Spleen (tissue), 11 donors: ENCODE results near the gene SLC27A3. TPM values are rescaled to one million over a fixed set of nuclear protein-coding genes. Genes with fewer than 3 reads are reported as not detected.

Experiments used
- DNase-seq: peaks from one replicate; pipeline ENCODE4 v3.0.0-alpha.2; 2020
- H3K27ac ChIP-seq, 8 donors: fragments of 200-600 bp; sonication (generic) in 7 of 8; 1 replicate in 4 of 8; 2 replicates in 4 of 8; pipeline versions ENCODE4 v1.5.0 to v1.8.0; 2016 to 2021; ENCODE audit warnings: inconsistent platforms in 4 of 8, mild to moderate bottlenecking in 4 of 8, moderate library complexity in 1 of 8
- H3K27me3 ChIP-seq, 7 donors: fragments of 200-600 bp; sonication (generic) in 6 of 7; replicated peaks in 1 of 7; 1 replicate in 4 of 7; 2 replicates in 3 of 7; pipeline versions ENCODE4 v1.5.0 to v1.8.0; 2016 to 2021; ENCODE audit warnings: inconsistent platforms in 3 of 7, mild to moderate bottlenecking in 1 of 7
- H3K36me3 ChIP-seq, 6 donors: fragments of 200-600 bp; sonication (generic) in 5 of 6; 1 replicate in 4 of 6; 2 replicates in 2 of 6; pipeline versions ENCODE4 v1.5.0 to v1.8.0; 2016 to 2021; ENCODE audit warnings: inconsistent platforms in 2 of 6
- H3K4me1 ChIP-seq, 6 donors: fragments of 200-600 bp; sonication (generic) in 5 of 6; 1 replicate in 3 of 6; 2 replicates in 3 of 6; pipeline versions ENCODE4 v1.5.0 to v1.8.0; 2016 to 2021; ENCODE audit warnings: inconsistent platforms in 3 of 6
- H3K4me3 ChIP-seq, 8 donors: fragments of 200-600 bp; sonication (generic) in 7 of 8; 1 replicate in 4 of 8; 2 replicates in 4 of 8; pipeline versions ENCODE4 v1.5.0 to v1.8.0; 2016 to 2021; ENCODE audit warnings: inconsistent platforms in 4 of 8, mild to moderate bottlenecking in 4 of 8, moderate library complexity in 2 of 8
- H3K9me3 ChIP-seq, 8 donors: fragments of 200-600 bp; sonication (generic) in 7 of 8; 1 replicate in 4 of 8; 2 replicates in 4 of 8; pipeline versions ENCODE4 v1.5.0 to v1.8.0; 2016 to 2021; ENCODE audit warnings: inconsistent platforms in 4 of 8
- CTCF ChIP-seq, 11 experiments: fragments of 200-600 bp in 7 of 11; fragments of 450-650 bp in 4 of 11; sonication (generic) in 4 of 11; IDR thresholded peaks in 8 of 11; conservative IDR thresholded peaks in 3 of 11; 1 replicate in 7 of 11; 2 replicates in 4 of 11; pipeline versions ENCODE4 v1.4.0 to v1.8.0; 2016 to 2021; ENCODE audit warnings: antibody characterized with exemption in 11 of 11, inconsistent platforms in 4 of 11, mild to moderate bottlenecking in 1 of 11
- POLR2A ChIP-seq, 3 donors: fragments of 450-650 bp; IDR thresholded peaks; one replicate each; pipeline ENCODE4 v1.5.1; 2017; ENCODE audit warnings: antibody characterized with exemption in 3 of 3, mild to moderate bottlenecking in 1 of 3
- POLR2AphosphoS5 ChIP-seq, 3 donors: sonication (generic); formaldehyde crosslinking; IDR thresholded peaks; one replicate each; pipeline ENCODE4 v1.5.1; 2017; ENCODE audit warnings: antibody characterized with exemption in 3 of 3
- WGBS, 5 donors: extraction: QIAGEN DNeasy Blood & Tissue Kit in 3 of 5; methylation state at CpG; one replicate each; pipeline versions ENCODE4 v1.1.5 to v1.1.7; 2013 to 2018; 5-methylcytosine and 5-hydroxymethylcytosine counted together
- intact Hi-C: fragments of 100-400 bp; cut with DNase I; formaldehyde crosslinking; loops from one replicate; pipeline ENCODE4 v1.15.0; 2023; ENCODE audit warnings: low total_unique reads
- polyA plus RNA-seq, 3 donors: library from polyadenylated mRNA; stranded (reverse); fragments of 200-250 nt; gene quantifications; one replicate each; pipeline ENCODE4 v1.2.1, GENCODE V29; 2013
- total RNA-seq, 7 donors: library from RNA; depleted of rRNA in 3 of 7; stranded (reverse); fragments of >200 nt in 3 of 7; fragmentation: NEBNext Ultra II Directional in 4 of 7; extraction: Animal tissue kit (Norgen Biotek cat#: 25700) in 4 of 7; gene quantifications; one replicate each; pipeline versions ENCODE4 v1.1.0 to v1.2.1, GENCODE V29; 2016 to 2021
- donor health status: healthy with polysubstance abuse.
- donor health status: DM: no; HTN: no; CAD: no; lungs with moderate emphysema.
- donor health status: DM: no; HTN: no; CAD: no.
- donor health status: Bipolar disorder and iron deficiency.
- donor health status: healthy.
- donor health status: DM: no; HTN: no; CAD: no.
- donor health status: DM: yes; HTN: yes; CAD: no.

The SLC27A3 gene
- total and polyA plus RNA-seq, 10 donors, result 11.1 to 54.5 (median 21.9) TPM

DNA sequence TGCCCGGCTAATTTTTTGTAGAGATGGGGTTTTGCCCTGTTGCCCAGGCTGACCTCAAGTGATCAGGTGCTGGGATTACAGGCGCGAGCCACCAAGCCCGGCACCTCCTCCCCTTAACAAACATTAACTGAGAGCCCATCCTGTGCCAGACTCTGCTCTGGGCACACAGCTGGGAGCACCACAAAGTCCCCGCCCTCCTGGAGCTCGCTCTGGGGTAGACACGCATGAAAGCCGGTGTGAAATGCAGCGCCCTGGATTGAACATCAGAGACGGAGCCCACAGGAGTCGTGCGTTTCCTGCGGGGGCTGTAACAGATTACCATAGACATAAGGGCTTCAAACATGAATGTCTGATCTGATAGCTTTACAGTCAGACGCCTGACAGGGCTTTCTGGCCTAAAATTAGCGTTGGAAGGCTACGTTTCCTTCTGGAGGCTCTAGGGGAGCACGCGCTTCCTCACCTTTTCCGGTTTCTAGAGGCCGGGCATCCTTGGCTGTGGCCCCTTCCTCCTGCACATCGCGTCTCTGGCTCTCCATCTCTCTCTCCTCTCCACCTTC is 14.3 kb downstream of the SLC27A3 start:
- Histone ChIP-seq H3K27ac (peak overlapping the region; percentile 85 to 93 (median 92)), H3K9me3 (no peaks in the 10 kb centered on the region), H3K36me3 (no peaks in the 10 kb centered on the region), H3K27me3 (no peaks in the 10 kb centered on the region), H3K4me3 (peak overlapping the region in 6 of 8 donors; percentile 4 to 56 (median 14)), H3K4me1 (peaks cover 15 to 56% (median 34%) of the 10 kb centered on the region in 6 donors)
- DNase-seq, result peak; percentile 77
- whole genome bisulfite sequencing, 5 donors, result 23 to 39% (median 26%) methylated on average over 22 of the region's 22 CpGs
- TF ChIP-seq POLR2AphosphoS5 (IDR thresholded peaks at IDR 0.05) (peak in 1 of 3 donors; percentile 5), POLR2A (IDR thresholded peaks at IDR 0.05) (no peak), CTCF (IDR thresholded peaks at IDR 0.05 in 8 of 11, conservative IDR thresholded peaks at IDR 0.05 in 3 of 11) (no peak)
- intact Hi-C loops, result no loop called here

DNA sequence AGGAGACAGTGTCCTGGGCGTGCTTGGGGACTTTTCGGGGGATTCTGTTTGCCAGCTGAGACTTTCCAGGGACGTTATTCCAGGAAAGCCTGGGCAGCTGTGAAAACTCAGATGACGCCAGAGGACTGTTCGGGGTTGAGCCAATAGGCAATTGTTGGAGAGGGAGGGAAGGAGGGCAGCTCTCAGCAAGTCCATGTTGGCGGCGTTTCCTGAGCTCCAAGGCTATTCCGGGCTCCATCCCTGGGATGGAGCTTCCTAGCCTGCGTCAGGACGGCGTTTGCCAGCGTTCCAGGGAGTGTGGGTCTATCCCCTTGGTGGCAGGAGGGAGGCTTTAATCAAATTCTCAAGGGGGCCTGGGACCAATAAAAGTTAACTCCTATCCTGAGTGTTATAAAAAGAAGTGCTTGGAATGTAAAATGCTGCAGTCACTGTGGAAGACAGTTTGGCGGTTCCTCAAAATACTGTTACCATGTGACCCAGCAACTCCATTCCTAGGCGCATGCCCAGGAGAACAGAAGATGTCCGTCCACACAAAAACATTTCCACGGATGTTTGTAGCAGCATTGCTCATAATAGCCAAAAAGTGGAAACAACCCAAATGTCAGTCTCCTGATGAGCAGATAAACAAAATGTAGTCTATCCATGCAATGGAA is 15.2 kb downstream of the SLC27A3 start:
- intact Hi-C loops, result no loop called here
- TF ChIP-seq POLR2A (IDR thresholded peaks at IDR 0.05) (peak in 1 of 3 donors; percentile 8), CTCF (IDR thresholded peaks at IDR 0.05 in 8 of 11, conservative IDR thresholded peaks at IDR 0.05 in 3 of 11) (no peak), POLR2AphosphoS5 (IDR thresholded peaks at IDR 0.05) (peak; percentile 32 to 78 (median 78))
- H3K27me3 ChIP-seq, result no peaks in the 10 kb centered on the region
- H3K9me3 ChIP-seq, result no peaks in the 10 kb centered on the region
- H3K4me1 ChIP-seq, result peaks cover 15 to 55% (median 34%) of the 10 kb centered on the region in 6 donors
- peak overlapping the region; percentile 85 to 93 (median 92) for H3K27ac ChIP-seq
- peak overlapping the region in 6 of 8 donors; percentile 4 to 56 (median 14) for H3K4me3 ChIP-seq
- DNase-seq, result peak; percentile 86
- no peaks in the 10 kb centered on the region for H3K36me3 ChIP-seq
- 30 to 61% (median 43%) methylated on average over 16 of the region's 16 CpGs for WGBS, 5 donors

DNA sequence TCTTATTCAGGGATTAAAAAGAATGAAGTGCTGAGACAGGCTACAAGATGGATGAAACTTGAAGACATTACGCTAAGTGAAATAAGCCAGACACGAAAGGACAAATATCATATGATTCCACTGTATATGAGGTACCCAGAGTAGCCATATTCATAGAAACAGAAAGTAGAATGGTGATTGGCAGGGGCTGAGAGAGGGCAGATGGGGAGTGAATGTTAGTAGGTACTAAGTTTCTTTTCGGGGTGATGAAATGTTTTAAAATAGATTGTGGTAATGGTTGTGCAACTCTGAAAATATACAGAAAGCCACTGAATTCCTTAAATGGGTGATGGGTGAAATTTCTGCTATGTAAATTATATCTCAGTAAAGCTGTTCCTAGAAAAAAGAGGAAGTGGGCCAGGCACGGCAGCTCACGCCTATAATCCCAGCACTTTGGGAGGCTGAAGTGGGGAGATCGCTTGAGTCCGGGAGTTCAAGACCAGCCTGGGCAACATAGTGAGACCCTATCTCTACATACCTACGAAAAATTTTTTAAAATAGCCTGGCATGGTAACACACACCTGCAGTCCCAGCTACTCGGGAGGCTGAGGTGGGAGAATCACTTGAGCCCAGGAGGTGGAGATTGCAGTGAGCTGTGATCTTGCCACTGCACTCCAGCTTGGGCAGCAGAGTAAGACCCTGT is 15.9 kb downstream of the SLC27A3 start:
- no peak for TF ChIP-seq POLR2A (IDR thresholded peaks at IDR 0.05)
- peak in 1 of 3 donors; percentile 14 for TF ChIP-seq POLR2AphosphoS5 (IDR thresholded peaks at IDR 0.05)
- peak; percentile 85 for DNase-seq
- peaks cover 15 to 57% (median 34%) of the 10 kb centered on the region in 6 donors for H3K4me1 ChIP-seq
- H3K36me3 ChIP-seq, result no peaks in the 10 kb centered on the region
- H3K4me3 ChIP-seq, result peak overlapping the region in 6 of 8 donors; percentile 1 to 56 (median 14)
- H3K27ac ChIP-seq, result peak overlapping the region; percentile 85 to 93 (median 92)
- intact Hi-C loops, result no loop called here
- no peaks in the 10 kb centered on the region for H3K9me3 ChIP-seq
- no peaks in the 10 kb centered on the region for H3K27me3 ChIP-seq
- WGBS, 5 donors, result 22 to 42% (median 26%) methylated on average over 9 of the region's 9 CpGs

DNA sequence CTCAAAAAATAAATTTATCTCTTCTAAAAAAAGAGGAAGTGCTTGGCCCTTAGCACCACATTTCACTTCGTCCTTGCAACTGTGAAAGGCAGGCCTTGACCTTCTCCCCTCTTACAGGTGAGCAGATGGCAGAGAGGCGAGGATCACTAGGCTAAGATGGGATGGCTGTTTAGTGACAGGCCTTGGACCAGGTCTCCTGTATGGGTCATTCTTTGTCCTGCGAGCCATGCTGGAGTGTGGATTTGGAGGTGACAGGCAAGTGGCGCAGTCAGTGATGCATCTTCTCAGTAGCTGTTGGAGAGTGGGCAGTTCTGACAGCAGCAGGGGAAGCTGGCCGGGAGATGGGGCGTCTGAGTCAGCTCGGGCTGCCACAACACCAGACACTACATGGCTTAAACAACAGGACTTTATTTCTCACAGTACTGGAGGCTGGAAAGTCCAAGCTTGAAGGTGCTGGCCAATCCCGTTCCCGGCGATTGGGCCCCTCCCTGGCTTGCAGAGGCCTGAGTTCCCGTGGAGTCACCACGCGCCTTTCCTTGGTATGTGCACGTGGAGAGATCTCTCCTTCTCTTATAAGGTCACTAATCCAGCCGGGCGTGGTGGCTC is 16.5 kb downstream of the SLC27A3 start:
- Histone ChIP-seq H3K9me3 (no peaks in the 10 kb centered on the region), H3K4me1 (peaks cover 15 to 64% (median 35%) of the 10 kb centered on the region in 6 donors), H3K27me3 (no peaks in the 10 kb centered on the region), H3K27ac (peak overlapping the region; percentile 85 to 93 (median 92)), H3K36me3 (no peaks in the 10 kb centered on the region), H3K4me3 (peak overlapping the region in 2 of 8 donors; percentile 8 to 56)
- TF ChIP-seq CTCF (IDR thresholded peaks at IDR 0.05 in 8 of 11, conservative IDR thresholded peaks at IDR 0.05 in 3 of 11) (no peak), POLR2A (IDR thresholded peaks at IDR 0.05) (no peak), POLR2AphosphoS5 (IDR thresholded peaks at IDR 0.05) (no peak)
- 78 to 84% (median 79%) methylated on average over 12 to 16 of the region's 16 CpGs for WGBS, 5 donors
- intact Hi-C loops, result no loop called here
- DNase-seq, result peak; percentile 73
